Measurements from ENCODE around the gene SNAP25.

The SNAP25 gene

DNA sequence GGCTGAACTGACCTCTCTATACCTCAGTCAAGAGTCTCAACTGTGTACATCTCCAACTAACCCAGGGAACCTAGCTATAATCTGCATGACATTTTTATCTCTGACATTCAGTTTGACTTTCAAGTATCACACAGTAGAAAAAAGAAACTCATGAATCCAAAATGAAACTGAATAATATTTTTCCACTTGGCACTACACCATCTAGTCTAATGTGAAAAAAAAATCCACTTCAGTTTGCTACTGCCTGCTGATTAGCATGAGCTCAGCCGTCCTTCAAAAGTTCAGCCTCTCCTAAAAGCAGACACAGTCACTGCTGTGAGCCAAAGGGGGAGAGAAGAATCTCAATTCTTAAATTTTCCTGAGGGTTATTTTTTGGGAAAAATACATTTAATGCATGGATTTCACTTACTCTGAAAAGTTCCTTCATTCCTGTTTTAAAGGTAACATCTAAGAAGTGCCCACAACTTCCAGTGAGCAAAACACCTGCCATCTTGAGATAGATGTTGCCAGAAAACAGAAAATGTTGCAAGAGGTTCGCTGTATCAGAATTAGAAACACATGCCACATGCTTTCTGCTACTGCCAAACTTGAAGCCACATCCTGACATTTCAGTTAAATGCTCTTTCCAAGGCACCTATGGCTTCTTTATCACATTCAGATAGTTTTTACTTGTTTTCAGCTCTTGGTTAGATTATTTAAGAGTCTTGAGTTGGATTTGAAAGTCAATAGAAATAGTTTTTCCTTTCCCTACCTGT is 120.0 kb downstream of the SNAP25 start:
- DNase-seq = no peak

DNA sequence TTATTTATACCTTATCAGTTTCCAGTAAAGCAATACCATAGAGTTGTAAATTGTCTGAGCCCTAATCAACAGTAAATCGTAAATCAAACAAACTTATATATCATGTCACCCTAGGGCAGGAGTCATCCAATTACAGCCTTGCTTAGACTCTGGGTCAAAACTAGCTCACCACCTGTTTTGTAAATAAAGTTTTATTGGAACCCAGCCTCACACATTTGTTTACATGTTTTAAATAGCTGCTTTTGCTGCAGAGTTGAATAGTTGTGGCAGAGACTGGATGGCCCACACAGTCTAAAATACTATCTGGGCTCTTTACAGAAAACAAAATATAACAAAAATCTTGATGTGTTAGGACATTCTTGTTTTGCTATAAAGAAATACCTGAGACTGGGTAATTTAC is 121.0 kb downstream of the SNAP25 start:
- no peak for DNase-seq

DNA sequence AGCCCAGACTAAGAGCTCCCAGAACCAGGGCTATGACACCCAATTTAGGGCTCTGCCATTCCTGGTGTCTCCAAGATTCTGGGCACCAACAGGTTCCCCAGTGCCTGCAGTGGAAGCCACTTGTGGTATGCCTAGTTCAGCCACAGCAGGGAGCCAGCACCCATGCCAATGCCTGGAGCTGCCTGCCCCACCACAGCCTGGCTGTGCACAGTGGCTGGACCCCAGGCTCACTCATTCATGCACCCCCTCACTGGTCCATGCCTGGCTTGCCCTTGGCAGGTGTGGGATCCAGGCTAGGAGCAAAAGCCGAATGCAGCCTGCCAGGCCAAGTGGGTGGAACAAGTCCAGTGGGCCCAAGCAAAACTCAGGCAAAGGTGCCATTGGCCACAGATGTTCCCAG is 123.5 kb downstream of the SNAP25 start:
- DNase-seq = no peak

DNA sequence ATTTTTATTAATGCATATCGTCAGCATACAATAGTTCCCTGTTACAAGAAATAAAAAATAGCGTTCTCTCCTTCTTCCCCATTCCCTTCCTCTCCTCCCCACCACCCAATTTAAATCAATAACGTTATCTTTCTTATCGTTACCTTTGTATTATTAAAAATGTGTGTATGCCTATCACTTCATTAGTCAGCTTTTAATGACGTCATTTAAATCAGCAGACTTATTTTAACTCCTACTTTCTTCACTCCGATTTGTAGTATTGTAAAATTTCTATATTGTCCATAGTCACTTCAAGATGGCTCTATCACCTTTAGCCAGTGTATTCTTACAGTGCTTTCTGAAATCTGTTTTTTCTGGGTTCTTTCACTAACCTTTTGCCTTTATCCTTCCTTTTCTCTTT is 126.3 kb downstream of the SNAP25 start:
- DNase-seq = no peak

DNA sequence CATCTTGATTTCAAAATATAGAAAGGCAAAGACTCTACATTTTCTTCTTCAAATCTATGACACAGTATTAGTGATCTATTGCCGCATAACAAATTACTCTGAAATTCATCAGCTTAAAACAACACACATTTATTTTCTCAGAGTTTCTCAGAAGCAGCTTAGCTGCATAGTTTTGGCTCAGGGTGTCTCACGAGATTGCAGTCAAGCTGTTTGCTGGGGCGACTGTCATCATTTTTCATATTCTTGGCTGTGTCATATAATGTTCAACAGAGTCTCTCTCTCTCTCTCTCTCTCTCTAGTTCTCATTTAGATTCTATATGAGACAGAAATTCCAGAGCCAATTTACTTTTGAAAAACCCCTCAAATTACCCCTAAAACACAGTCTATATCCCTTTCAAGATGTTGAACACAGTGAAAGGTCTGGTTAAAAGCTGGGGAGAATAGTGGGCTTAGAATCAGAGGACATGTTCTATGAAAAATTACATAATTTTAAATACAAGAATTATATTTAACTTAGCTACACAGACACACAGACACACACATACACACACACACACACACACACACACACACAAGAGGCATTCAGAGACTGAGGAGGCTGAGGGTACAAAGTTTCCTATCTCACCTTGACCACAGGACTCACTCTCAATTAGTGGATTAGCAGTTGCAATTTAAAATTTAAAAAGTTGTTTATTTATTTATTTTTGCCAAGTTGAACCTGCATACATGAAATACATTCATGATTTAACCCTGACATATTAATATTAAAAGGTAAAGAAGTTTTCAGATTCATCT is 128.7 kb downstream of the SNAP25 start:
- no peak for DNase-seq

DNA sequence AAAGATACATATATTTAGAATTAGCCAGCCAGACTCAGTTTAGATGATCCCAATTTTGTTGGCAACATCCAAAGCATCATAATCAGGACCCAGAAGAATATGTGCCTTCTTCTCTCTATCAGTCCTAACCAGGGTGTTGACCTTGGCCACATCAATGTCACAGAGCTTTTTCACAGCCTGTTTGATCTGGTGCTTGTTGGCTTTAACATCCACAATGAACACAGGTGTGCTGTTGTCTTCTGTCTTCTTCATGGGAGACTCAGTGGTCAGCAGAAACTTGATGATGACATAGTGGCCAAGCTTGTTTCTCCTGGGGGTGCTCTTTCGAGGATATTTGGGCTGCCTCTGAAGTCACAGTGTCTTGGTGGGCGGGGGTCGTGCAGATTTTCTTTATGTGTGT is 130.5 kb downstream of the SNAP25 start:
- no peak for DNase-seq

DNA sequence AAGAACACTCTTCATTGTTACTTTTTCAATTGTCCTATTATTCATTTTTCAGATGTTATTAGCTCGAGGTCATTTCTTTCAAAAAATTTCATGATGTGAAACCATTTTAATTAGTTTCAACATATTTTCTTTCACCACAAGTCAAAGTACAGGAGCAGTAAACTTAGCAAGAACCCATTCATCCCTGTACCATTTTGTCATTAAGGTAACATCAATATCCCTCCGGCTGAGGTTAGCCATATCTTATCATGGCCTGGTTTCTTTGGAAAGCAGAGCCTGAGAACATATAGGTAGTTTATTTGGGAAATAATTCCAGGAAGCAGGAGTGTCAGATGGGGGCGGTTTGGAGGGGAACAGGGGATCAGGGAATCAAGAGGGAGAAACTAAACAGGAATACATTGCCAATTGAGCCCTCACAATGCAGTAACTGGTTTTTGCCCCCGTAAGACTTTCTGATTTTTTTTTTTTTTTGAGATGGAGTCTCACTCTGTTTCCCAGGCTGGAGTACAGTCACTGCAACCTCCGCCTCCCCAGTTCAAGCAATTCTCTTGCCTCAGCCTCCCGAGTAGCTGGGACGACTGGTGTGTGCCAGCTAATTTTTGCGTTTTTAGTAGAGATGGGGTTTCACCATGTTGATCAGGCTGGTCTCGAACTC is 131.7 kb downstream of the SNAP25 start:
- DNase-seq = no peak

DNA sequence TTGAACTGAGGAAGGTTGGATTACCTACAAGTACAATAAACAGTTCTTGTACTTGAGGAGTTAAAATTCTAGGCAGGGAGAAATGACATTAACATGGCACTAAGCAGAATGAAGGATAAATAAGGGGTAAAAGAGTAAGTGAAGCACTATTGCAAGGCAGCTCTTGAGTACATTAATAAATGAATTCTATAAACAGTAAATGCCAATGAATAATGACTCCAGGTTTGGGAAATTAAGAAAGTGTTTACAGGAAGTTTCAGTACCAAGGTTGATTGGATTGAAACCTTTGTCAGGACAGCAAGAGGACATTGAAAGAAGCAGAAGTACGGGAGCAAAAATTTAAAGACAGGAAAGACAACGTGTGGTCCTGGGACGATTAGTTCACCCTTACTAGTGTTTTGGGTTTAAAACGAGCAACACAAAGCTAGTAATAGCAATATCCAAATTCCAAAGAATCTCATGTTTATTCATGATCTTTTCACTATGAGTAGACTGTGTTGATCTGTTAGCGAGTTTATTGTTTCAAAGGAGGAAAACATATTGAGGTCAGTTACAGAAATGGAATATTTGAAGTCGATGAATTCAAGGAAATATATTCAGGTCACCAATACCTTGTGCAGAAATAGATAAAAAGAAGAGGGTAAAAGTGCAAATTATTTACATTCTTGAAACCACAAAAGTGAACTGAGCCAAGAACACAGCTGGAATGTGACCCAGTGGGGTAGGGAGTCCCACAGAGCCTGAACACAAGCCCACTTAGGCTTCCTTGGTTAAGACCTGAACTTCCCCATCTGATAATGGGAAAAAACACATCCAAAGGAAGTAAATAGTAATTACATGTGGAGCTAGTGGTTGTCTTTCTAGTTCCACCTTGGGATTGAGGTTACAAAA is 134.5 kb downstream of the SNAP25 start:
- no peak for DNase-seq

DNA sequence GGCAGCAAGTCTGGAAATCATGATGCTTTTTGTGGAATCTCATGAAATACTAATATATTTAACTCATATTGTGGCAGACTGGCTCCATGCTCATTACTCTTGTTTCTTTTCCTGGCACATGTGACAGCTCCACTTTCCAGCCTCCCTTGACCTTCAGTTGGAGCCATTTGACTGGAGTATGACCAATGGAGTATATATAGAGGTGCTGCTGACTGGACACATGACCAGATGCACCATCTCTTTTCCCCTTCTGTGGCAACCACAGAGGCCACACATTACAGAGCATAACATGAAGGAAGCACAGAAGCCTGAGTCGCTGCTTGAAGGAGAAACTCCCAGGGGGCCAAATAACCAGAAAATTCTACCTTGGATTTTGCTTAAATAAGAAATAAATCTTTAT is 138.0 kb downstream of the SNAP25 start:
- DNase-seq = no peak
